HEK293 (cell line): ENCODE measurements around the gene PIGO.

Source experiments
- EGR2 ChIP-seq: fragments of 450-650 bp; formaldehyde crosslinking; IDR thresholded peaks from 2 replicates; pipeline ENCODE4 v1.5.1; 2016; ENCODE audit warnings: low read depth, missing biosample characterization, missing genetic modification characterization
- GFI1B ChIP-seq: fragments of 450-650 bp; formaldehyde crosslinking; IDR thresholded peaks from 2 replicates; pipeline ENCODE4 v1.5.1; 2016; ENCODE audit warnings: missing biosample characterization, missing genetic modification characterization
- GLI2 ChIP-seq: fragments of 450-650 bp; formaldehyde crosslinking; IDR thresholded peaks from 2 replicates; pipeline ENCODE4; 2017; ENCODE audit warnings: missing biosample characterization, missing genetic modification characterization, low read depth, borderline replicate concordance
- HOXD13 ChIP-seq: sonication (generic); formaldehyde crosslinking; IDR thresholded peaks from 2 replicates; pipeline ENCODE4 v1.8.0; 2022; ENCODE audit warnings: missing genetic modification reagents, borderline replicate concordance
- IKZF3 ChIP-seq: fragments of 450-650 bp; IDR thresholded peaks from 2 replicates; pipeline ENCODE4 v1.5.0; 2018; ENCODE audit warnings: missing biosample characterization, mild to moderate bottlenecking, missing genetic modification characterization, moderate library complexity
- KLF10 ChIP-seq: fragments of 450-650 bp; IDR thresholded peaks from 2 replicates; pipeline ENCODE4 v1.5.1; 2018; ENCODE audit warnings: missing biosample characterization, mild to moderate bottlenecking, missing genetic modification characterization
- MZF1 ChIP-seq: fragments of 450-650 bp; formaldehyde crosslinking; IDR thresholded peaks from 2 replicates; pipeline ENCODE4 v1.5.1; 2017; ENCODE audit warnings: missing biosample characterization, missing genetic modification characterization, borderline replicate concordance
- OVOL3 ChIP-seq: fragments of 450-650 bp; formaldehyde crosslinking; IDR thresholded peaks from 2 replicates; pipeline ENCODE4 v1.5.1; 2016; ENCODE audit warnings: missing biosample characterization, missing genetic modification characterization
- PRDM1 ChIP-seq: fragments of 450-650 bp; formaldehyde crosslinking; IDR thresholded peaks from 2 replicates; pipeline ENCODE4; 2016; ENCODE audit warnings: missing biosample characterization, missing genetic modification characterization
- SP2 ChIP-seq: fragments of 450-650 bp; formaldehyde crosslinking; IDR thresholded peaks from 2 replicates; pipeline ENCODE4 v1.5.1; 2016; ENCODE audit warnings: missing biosample characterization, missing genetic modification characterization
- ZBTB1 ChIP-seq: fragments of 450-650 bp; formaldehyde crosslinking; IDR thresholded peaks from 2 replicates; pipeline ENCODE4 v1.5.1; 2016; ENCODE audit warnings: missing biosample characterization, missing genetic modification characterization
- ZBTB17 ChIP-seq: fragments of 450-650 bp; formaldehyde crosslinking; IDR thresholded peaks from 2 replicates; pipeline ENCODE4 v1.5.1; 2016; ENCODE audit warnings: missing biosample characterization, missing genetic modification characterization
- ZBTB20 ChIP-seq: fragments of 450-650 bp; formaldehyde crosslinking; IDR thresholded peaks from 2 replicates; pipeline ENCODE4 v1.5.1; 2016; ENCODE audit warnings: missing biosample characterization, missing genetic modification characterization
- ZFHX2 ChIP-seq: fragments of 450-650 bp; formaldehyde crosslinking; conservative IDR thresholded peaks from 2 replicates; pipeline ENCODE4 v1.5.1; 2016; ENCODE audit warnings: missing biosample characterization, missing genetic modification characterization
- ZNF146 ChIP-seq: fragments of 450-650 bp; formaldehyde crosslinking; IDR thresholded peaks from 2 replicates; pipeline ENCODE4 v1.5.1; 2016; ENCODE audit warnings: missing biosample characterization, missing genetic modification characterization
- ZNF157 ChIP-seq: fragments of 450-650 bp; formaldehyde crosslinking; IDR thresholded peaks from 2 replicates; pipeline ENCODE4 v1.5.1; 2016; ENCODE audit warnings: missing biosample characterization, missing genetic modification characterization
- ZNF19 ChIP-seq: fragments of 450-650 bp; formaldehyde crosslinking; IDR thresholded peaks from 2 replicates; pipeline ENCODE4; 2016; ENCODE audit warnings: missing biosample characterization, missing genetic modification characterization, low read depth
- ZNF211 ChIP-seq: fragments of 450-650 bp; formaldehyde crosslinking; IDR thresholded peaks from 2 replicates; pipeline ENCODE4 v1.5.1; 2016; ENCODE audit warnings: low read depth, missing biosample characterization, missing genetic modification characterization
- ZNF274 ChIP-seq, 2 experiments: fragments of 200-500 bp in 1 of 2; fragments of 450-650 bp in 1 of 2; sonication (Bioruptor generic) in 1 of 2; formaldehyde crosslinking in 1 of 2; IDR thresholded peaks; 2 replicates each; pipeline versions ENCODE4 v1.5.1 to v1.6.1; 2014 to 2016; ENCODE audit warnings: borderline replicate concordance in 1 of 2, inconsistent platforms in 1 of 2, low read length in 1 of 2, missing biosample characterization in 1 of 2, missing genetic modification characterization in 1 of 2
- ZNF335 ChIP-seq: fragments of 450-650 bp; formaldehyde crosslinking; conservative IDR thresholded peaks from 2 replicates; pipeline ENCODE4 v1.5.1; 2016; ENCODE audit warnings: missing biosample characterization, missing genetic modification characterization
- ZNF362 ChIP-seq: fragments of 450-650 bp; formaldehyde crosslinking; IDR thresholded peaks from 2 replicates; pipeline ENCODE4 v1.5.1; 2016; ENCODE audit warnings: missing biosample characterization, missing genetic modification characterization
- ZNF391 ChIP-seq: fragments of 450-650 bp; formaldehyde crosslinking; IDR thresholded peaks from 2 replicates; pipeline ENCODE4 v1.5.1; 2016; ENCODE audit warnings: low read depth, missing biosample characterization, missing genetic modification characterization, borderline replicate concordance
- ZNF398 ChIP-seq: fragments of 450-650 bp; formaldehyde crosslinking; IDR thresholded peaks from 2 replicates; pipeline ENCODE4 v1.5.1; 2017; ENCODE audit warnings: missing biosample characterization, missing genetic modification characterization
- ZNF473 ChIP-seq: fragments of 450-650 bp; formaldehyde crosslinking; IDR thresholded peaks from 2 replicates; pipeline ENCODE4 v1.5.1; 2017; ENCODE audit warnings: missing biosample characterization, missing genetic modification characterization
- ZNF48 ChIP-seq: fragments of 450-650 bp; formaldehyde crosslinking; IDR thresholded peaks from 2 replicates; pipeline ENCODE4 v1.5.1; 2016; ENCODE audit warnings: missing biosample characterization, missing genetic modification characterization
- ZNF488 ChIP-seq: fragments of 450-650 bp; formaldehyde crosslinking; IDR thresholded peaks from 2 replicates; pipeline ENCODE4 v1.5.1; 2016; ENCODE audit warnings: missing biosample characterization, missing genetic modification characterization
- ZNF501 ChIP-seq: fragments of 450-650 bp; formaldehyde crosslinking; IDR thresholded peaks from 2 replicates; pipeline ENCODE4 v1.5.1; 2016; ENCODE audit warnings: missing biosample characterization, missing genetic modification characterization
- ZNF529 ChIP-seq: fragments of 450-650 bp; formaldehyde crosslinking; IDR thresholded peaks from 2 replicates; pipeline ENCODE4 v1.5.1; 2017; ENCODE audit warnings: missing genetic modification characterization, missing biosample characterization; ENCODE audit not compliant: insufficient replicate concordance
- ZNF571 ChIP-seq: fragments of 450-650 bp; formaldehyde crosslinking; IDR thresholded peaks from 2 replicates; pipeline ENCODE4 v1.5.0; 2017; ENCODE audit warnings: missing biosample characterization, missing genetic modification characterization
- ZNF596 ChIP-seq: fragments of 450-650 bp; IDR thresholded peaks from 2 replicates; pipeline ENCODE4 v1.5.0; 2018; ENCODE audit warnings: missing biosample characterization, mild to moderate bottlenecking, missing genetic modification characterization, moderate library complexity
- ZNF621 ChIP-seq: fragments of 450-650 bp; formaldehyde crosslinking; IDR thresholded peaks from 2 replicates; pipeline ENCODE4 v1.5.1; 2017; ENCODE audit warnings: missing biosample characterization, missing genetic modification characterization
- ZNF629 ChIP-seq: fragments of 450-650 bp; formaldehyde crosslinking; IDR thresholded peaks from 2 replicates; pipeline ENCODE4 v1.5.1; 2017; ENCODE audit warnings: missing biosample characterization, missing genetic modification characterization
- ZNF660 ChIP-seq: fragments of 450-650 bp; IDR thresholded peaks from 2 replicates; pipeline ENCODE4 v1.5.1; 2018; ENCODE audit warnings: missing biosample characterization, mild to moderate bottlenecking, missing genetic modification characterization
- ZNF677 ChIP-seq: fragments of 450-650 bp; IDR thresholded peaks from 2 replicates; pipeline ENCODE4 v1.5.0; 2018; ENCODE audit warnings: missing biosample characterization, mild to moderate bottlenecking, missing genetic modification characterization, moderate library complexity
- ZNF768 ChIP-seq: fragments of 450-650 bp; formaldehyde crosslinking; IDR thresholded peaks from 2 replicates; pipeline ENCODE4 v1.5.1; 2018; ENCODE audit warnings: missing biosample characterization, mild to moderate bottlenecking, missing genetic modification characterization
- ZNF837 ChIP-seq: fragments of 450-650 bp; formaldehyde crosslinking; IDR thresholded peaks from 2 replicates; pipeline ENCODE4 v1.5.1; 2016; ENCODE audit warnings: missing biosample characterization, missing genetic modification characterization
- TF ChIP-seq, protein P1 (sequence below): IDR thresholded peaks from 2 replicates; pipeline ENCODE4 v1.6.1; 2011; ENCODE audit warnings: mild to moderate bottlenecking, low read depth, low read length, borderline replicate concordance

PIGO gene

DNA sequence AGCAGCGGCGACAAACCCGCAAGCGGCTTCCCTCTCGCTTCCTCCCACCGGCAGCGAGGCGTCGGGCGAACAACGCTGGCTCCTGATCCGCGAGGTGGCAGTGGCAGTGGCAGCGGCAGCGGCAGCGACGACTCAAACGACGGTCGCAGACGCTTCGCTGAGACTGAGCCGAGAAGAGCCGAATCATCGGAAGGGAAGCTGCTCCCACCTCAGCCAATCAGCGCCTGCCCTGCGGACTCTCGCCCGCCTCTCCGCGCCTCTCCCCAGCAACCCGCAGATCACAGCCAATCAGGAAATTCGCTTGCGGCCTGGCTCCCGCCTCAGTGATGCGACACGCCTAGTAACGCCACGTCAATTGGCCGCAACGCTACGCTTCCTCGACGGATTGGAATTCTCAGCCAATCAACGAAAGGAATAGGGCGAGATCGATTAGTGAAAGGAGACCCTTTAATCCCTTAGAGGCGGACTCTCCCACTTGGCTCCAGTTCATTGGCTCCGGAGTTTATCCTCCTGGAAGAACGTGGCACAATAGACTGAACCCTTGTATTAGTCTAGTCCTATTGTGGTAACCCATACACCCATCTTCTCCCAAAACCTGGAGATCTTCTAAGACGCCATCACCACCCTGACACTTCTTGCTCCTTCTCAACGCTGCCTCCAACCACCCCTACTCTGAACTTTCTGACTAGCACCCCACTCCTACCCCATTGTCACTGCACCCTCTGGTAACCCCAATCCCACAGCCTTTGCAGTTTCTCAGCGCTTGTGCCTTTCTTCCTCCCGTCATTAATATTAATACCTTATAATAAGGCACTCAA lies 23.7 kb downstream of the PIGO start, which contains the start of gene VCP (continued):
- TF ChIP-seq OVOL3 (tag by site-specific recombination) (no peak), PRDM1 (tag by site-specific recombination) (peak; percentile 67), KLF10 (tag by site-specific recombination) (no peak), SP2 (tag by site-specific recombination) (peak; percentile 99), ZNF19 (no peak), ZNF837 (tag by site-specific recombination) (no peak), ZNF398 (tag by site-specific recombination) (no peak), ZNF211 (no peak), ZNF391 (tag by site-specific recombination) (peak; percentile 27; the same call in 1 of the 2 replicates), ZNF501 (tag by site-specific recombination) (no peak; the same call in 1 of the 2 replicates), ZNF48 (tag by site-specific recombination) (no peak), ZNF157 (tag by site-specific recombination) (no peak), ZNF362 (tag by site-specific recombination) (no peak), MZF1 (tag by site-specific recombination) (no peak), ZBTB17 (tag by site-specific recombination) (peak; percentile 63), ZNF488 (tag by site-specific recombination) (no peak), ZNF473 (no peak), GLI2 (tag by site-specific recombination) (no peak), ZNF596 (tag by site-specific recombination) (no peak), HOXD13 (CRISPR knock-in tag) (no peak), EGR2 (no peak), ZNF677 (no peak), ZNF629 (no peak; the same call in 1 of the 2 replicates), IKZF3 (tag by site-specific recombination) (0 out of 2 replicates have a peak, but pooled peaks have one; percentile 25), ZNF146 (tag by site-specific recombination) (no peak), ZBTB1 (tag by site-specific recombination) (no peak), ZNF621 (tag by site-specific recombination) (peak; percentile 99), ZNF335 (tag by site-specific recombination) (peak; percentile 18; the same call in 1 of the 2 replicates), ZNF768 (no peak), ZNF529 (tag by site-specific recombination) (no peak), ZFHX2 (no peak), GFI1B (tag by site-specific recombination) (no peak), ZNF274 (IDR thresholded peaks at IDR 0.05; ENCODE audit: low read length) (no peak), ZNF274 (tag by site-specific recombination; IDR thresholded peaks at IDR 0.05; ENCODE audit: borderline replicate concordance) (no peak), ZNF571 (no peak), ZNF660 (no peak), ZBTB20 (tag by site-specific recombination) (no peak)
- TF ChIP-seq, protein P1, sequence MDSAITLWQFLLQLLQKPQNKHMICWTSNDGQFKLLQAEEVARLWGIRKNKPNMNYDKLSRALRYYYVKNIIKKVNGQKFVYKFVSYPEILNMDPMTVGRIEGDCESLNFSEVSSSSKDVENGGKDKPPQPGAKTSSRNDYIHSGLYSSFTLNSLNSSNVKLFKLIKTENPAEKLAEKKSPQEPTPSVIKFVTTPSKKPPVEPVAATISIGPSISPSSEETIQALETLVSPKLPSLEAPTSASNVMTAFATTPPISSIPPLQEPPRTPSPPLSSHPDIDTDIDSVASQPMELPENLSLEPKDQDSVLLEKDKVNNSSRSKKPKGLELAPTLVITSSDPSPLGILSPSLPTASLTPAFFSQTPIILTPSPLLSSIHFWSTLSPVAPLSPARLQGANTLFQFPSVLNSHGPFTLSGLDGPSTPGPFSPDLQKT = no peak
